Measurements from ENCODE around the gene ABCB9.

GRCh38 chr12:122947352-122947792 lies 18.9 kb downstream of the ABCB9 start:
- TF ChIP-seq CTCF (IDR thresholded peaks at IDR 0.05): no peak
- no peak for TF ChIP-seq POLR2A (IDR thresholded peaks at IDR 0.05)
